ENCODE results near the gene SRGAP3. TPM values are rescaled to one million over a fixed set of nuclear protein-coding genes. Genes with fewer than 3 reads are reported as not detected.

Gene SRGAP3
- total and polyA plus RNA-seq, 2 experiments from 2014 or later, result 0.89 to 1.7 TPM

GRCh38 chr3:9108876-9109567 lies 140.4 kb downstream of the SRGAP3 start:
- WGBS, 2 experiments (ENCODE audit: low coverage in 1 of 2, low lambda C conversion rate in 2 of 2, missing lambda C conversion rate in 2 of 2), result 71% methylated on average over 8 of the region's 8 CpGs
- no peak for TF ChIP-seq EZH2 (IDR thresholded peaks at IDR 0.05; ENCODE audit: insufficient read depth, poor library complexity, severe bottlenecking)
- no peak for TF ChIP-seq EZH2phosphoT487 (IDR thresholded peaks at IDR 0.05; ENCODE audit: insufficient read depth, low read depth)

GRCh38 chr3:9107738-9108137 lies 141.7 kb downstream of the SRGAP3 start:
- Histone ChIP-seq H3K4me3 (no peak overlapping the region), H3K27ac (no peak overlapping the region), H3K27me3 (replicated peaks; ENCODE audit: insufficient read depth) (no peaks in the 10 kb centered on the region), H4K20me1 (ENCODE audit: insufficient read depth) (no peaks in the 10 kb centered on the region), H3K36me3 (ENCODE audit: low read depth) (no peaks in the 10 kb centered on the region), H2AFZ (no peak overlapping the region), H3K9me3 (ENCODE audit: low read depth) (no peaks in the 10 kb centered on the region), H3K9ac (no peak overlapping the region), H3K9me2 (ENCODE audit: insufficient read depth) (no peaks in the 10 kb centered on the region), H3F3A (ENCODE audit: insufficient read depth) (no peaks in the 10 kb centered on the region), H3K4me2 (ENCODE audit: unreplicated experiment) (no peak overlapping the region), H3K4me1 (ENCODE audit: insufficient read depth) (no peaks in the 10 kb centered on the region), H3K79me2 (ENCODE audit: insufficient read depth) (no peaks in the 10 kb centered on the region)
- in situ Hi-C loops (cut with MboI), result no loop called here
- no peak for DNase-seq
- 27 to 44% methylated on average over 1 of the region's 1 CpG for WGBS, 2 experiments (ENCODE audit: low coverage in 1 of 2, low lambda C conversion rate in 2 of 2, missing lambda C conversion rate in 2 of 2)
- TF ChIP-seq EZH2phosphoT487 (IDR thresholded peaks at IDR 0.05; ENCODE audit: insufficient read depth, low read depth) (no peak), EZH2 (IDR thresholded peaks at IDR 0.05; ENCODE audit: insufficient read depth, poor library complexity, severe bottlenecking) (no peak)

More at GRCh38 chr3:9108876-9109567, 140.4 kb downstream of the SRGAP3 start:
- Histone ChIP-seq H3K4me3 (no peak overlapping the region), H2AFZ (no peak overlapping the region), H3K36me3 (ENCODE audit: low read depth) (no peaks in the 10 kb centered on the region), H3K9me2 (ENCODE audit: insufficient read depth) (no peaks in the 10 kb centered on the region), H3K9ac (no peak overlapping the region), H3K4me2 (ENCODE audit: unreplicated experiment) (no peak overlapping the region), H3K9me3 (ENCODE audit: low read depth) (no peaks in the 10 kb centered on the region), H4K20me1 (ENCODE audit: insufficient read depth) (no peaks in the 10 kb centered on the region), H3K27ac (no peak overlapping the region), H3K27me3 (replicated peaks; ENCODE audit: insufficient read depth) (no peaks in the 10 kb centered on the region), H3K79me2 (ENCODE audit: insufficient read depth) (no peaks in the 10 kb centered on the region), H3F3A (ENCODE audit: insufficient read depth) (no peaks in the 10 kb centered on the region), H3K4me1 (ENCODE audit: insufficient read depth) (no peaks in the 10 kb centered on the region)
- in situ Hi-C loops (cut with MboI), result no loop called here
- no peak for DNase-seq

GRCh38 chr3:9105421-9105820 lies 144.0 kb downstream of the SRGAP3 start:
- Histone ChIP-seq H3F3A (ENCODE audit: insufficient read depth) (no peaks in the 10 kb centered on the region), H4K20me1 (ENCODE audit: insufficient read depth) (no peaks in the 10 kb centered on the region), H3K9ac (no peak overlapping the region), H3K9me2 (ENCODE audit: insufficient read depth) (no peaks in the 10 kb centered on the region), H3K27ac (no peak overlapping the region), H3K36me3 (ENCODE audit: low read depth) (no peaks in the 10 kb centered on the region), H3K4me2 (ENCODE audit: unreplicated experiment) (no peak overlapping the region), H2AFZ (no peak overlapping the region), H3K27me3 (replicated peaks; ENCODE audit: insufficient read depth) (no peaks in the 10 kb centered on the region), H3K79me2 (ENCODE audit: insufficient read depth) (no peaks in the 10 kb centered on the region), H3K9me3 (ENCODE audit: low read depth) (no peaks in the 10 kb centered on the region), H3K4me3 (no peak overlapping the region), H3K4me1 (ENCODE audit: insufficient read depth) (no peaks in the 10 kb centered on the region)
- DNase-seq, result no peak
- in situ Hi-C loops (cut with MboI), result no loop called here
- no peak for TF ChIP-seq EZH2phosphoT487 (IDR thresholded peaks at IDR 0.05; ENCODE audit: insufficient read depth, low read depth)
- no peak for TF ChIP-seq EZH2 (IDR thresholded peaks at IDR 0.05; ENCODE audit: insufficient read depth, poor library complexity, severe bottlenecking)
- 68 to 71% methylated on average over 1 of the region's 1 CpG for WGBS, 2 experiments (ENCODE audit: low coverage in 1 of 2, low lambda C conversion rate in 2 of 2, missing lambda C conversion rate in 2 of 2)

DNA sequence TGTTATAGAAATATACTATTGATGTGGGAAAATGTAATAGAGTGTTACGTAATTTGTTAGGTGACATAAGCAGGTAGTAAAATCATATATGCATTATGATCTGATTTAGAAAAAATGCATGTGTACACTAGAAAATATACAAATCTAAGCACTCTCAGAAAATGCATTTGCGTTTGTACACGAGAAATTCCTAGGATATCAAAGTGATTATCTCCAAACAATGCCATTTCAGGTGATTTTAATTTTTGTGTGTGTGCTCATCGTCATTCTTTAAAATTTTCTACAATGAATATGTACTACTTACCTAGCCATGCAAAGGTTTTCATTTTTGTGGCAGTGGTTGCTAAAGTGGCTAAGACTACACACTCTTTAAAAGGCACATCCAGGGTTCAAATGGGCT lies 145.3 kb downstream of the SRGAP3 start:
- 68 to 72% methylated on average over 4 of the region's 4 CpGs for WGBS, 2 experiments (ENCODE audit: low coverage in 1 of 2, low lambda C conversion rate in 2 of 2, missing lambda C conversion rate in 2 of 2)
- TF ChIP-seq EZH2phosphoT487 (IDR thresholded peaks at IDR 0.05; ENCODE audit: insufficient read depth, low read depth), result no peak
- no peak for TF ChIP-seq EZH2 (IDR thresholded peaks at IDR 0.05; ENCODE audit: insufficient read depth, poor library complexity, severe bottlenecking)
- no peaks in the 10 kb centered on the region for H3K9me2 ChIP-seq (ENCODE audit: insufficient read depth)
- no peaks in the 10 kb centered on the region for H3K4me1 ChIP-seq (ENCODE audit: insufficient read depth)
- no peak overlapping the region for H3K4me2 ChIP-seq (ENCODE audit: unreplicated experiment)
- no peak overlapping the region for H3K9ac ChIP-seq
- H3F3A ChIP-seq (ENCODE audit: insufficient read depth), result no peaks in the 10 kb centered on the region
- in situ Hi-C loops (cut with MboI), result no loop called here
- no peaks in the 10 kb centered on the region for H3K79me2 ChIP-seq (ENCODE audit: insufficient read depth)
- no peaks in the 10 kb centered on the region for H3K27me3 ChIP-seq (replicated peaks; ENCODE audit: insufficient read depth)
- DNase-seq, result no peak
- H2AFZ ChIP-seq, result no peak overlapping the region
- no peaks in the 10 kb centered on the region for H4K20me1 ChIP-seq (ENCODE audit: insufficient read depth)
- no peak overlapping the region for H3K4me3 ChIP-seq
- H3K27ac ChIP-seq, result no peak overlapping the region
- no peaks in the 10 kb centered on the region for H3K9me3 ChIP-seq (ENCODE audit: low read depth)
- H3K36me3 ChIP-seq (ENCODE audit: low read depth), result no peaks in the 10 kb centered on the region
